SU-DHL-6 (cell line): ENCODE measurements around the gene CADM4.
"Not testable (repeated sequence)": the region's sequence is repeated elsewhere in the genome, so short reads cannot be mapped to it uniquely, and the experiment has no call there.

Experiments used
- H2AFZ ChIP-seq: fragments of 200-600 bp; sonication (generic); 2 replicates; pipeline ENCODE4 v1.6.1; 2014; ENCODE audit warnings: low read depth, mild to moderate bottlenecking, moderate library complexity, mixed read lengths, antibody characterized with exemption, low read length; ENCODE audit not compliant: severe bottlenecking
- H3F3A ChIP-seq: fragments of 200-600 bp; shearing (Covaris generic); 2 replicates; pipeline ENCODE4 v1.6.0; 2016; ENCODE audit warnings: antibody characterized with exemption, mild to moderate bottlenecking; ENCODE audit not compliant: insufficient read depth
- H3K27ac ChIP-seq: fragments of 200-600 bp; sonication (generic); 2 replicates; pipeline ENCODE4 v1.5.1; 2016; ENCODE audit warnings: low read depth, mild to moderate bottlenecking, low read length, moderate library complexity, mixed read lengths
- H3K27me3 ChIP-seq: fragments of 200-600 bp; sonication (generic), shearing (Covaris generic); 2 replicates; pipeline ENCODE4 v1.6.0; 2014; ENCODE audit warnings: mild to moderate bottlenecking, low read length
- H3K36me3 ChIP-seq: fragments of 200-600 bp; sonication (generic); 2 replicates; pipeline ENCODE4 v1.6.1; 2014; ENCODE audit warnings: mild to moderate bottlenecking, low read length, mixed read lengths
- H3K4me2 ChIP-seq: fragments of 300-600, 200-600 bp; shearing (Covaris generic), sonication (generic); 2 replicates; pipeline ENCODE4 v1.6.0; 2014; ENCODE audit warnings: low read length, low read depth, mild to moderate bottlenecking; ENCODE audit not compliant: poor library complexity, severe bottlenecking
- H3K4me3 ChIP-seq: fragments of 200-600 bp; sonication (generic); 2 replicates; pipeline ENCODE4 v1.5.1; 2014; ENCODE audit warnings: antibody characterized with exemption, low read length, mild to moderate bottlenecking, mixed read lengths; ENCODE audit not compliant: insufficient read depth, poor library complexity, severe bottlenecking
- H3K79me2 ChIP-seq: fragments of 200-600 bp; sonication (generic); 2 replicates; pipeline ENCODE4 v1.6.1; 2014; ENCODE audit warnings: mild to moderate bottlenecking, low read length, moderate library complexity; ENCODE audit not compliant: insufficient read depth
- H3K9ac ChIP-seq: fragments of 200-600 bp; sonication (generic); 2 replicates; pipeline ENCODE4 v1.7.0; 2014; ENCODE audit warnings: mild to moderate bottlenecking, low read length
- H3K9me2 ChIP-seq: fragments of 200-600 bp; sonication (generic); replicated peaks from 2 replicates; pipeline ENCODE4 v1.6.1; 2014; ENCODE audit warnings: low read length; ENCODE audit not compliant: insufficient read depth
- H3K9me3 ChIP-seq: fragments of 200-600 bp; sonication (generic); 2 replicates; pipeline ENCODE4 v1.6.1; 2014; ENCODE audit warnings: low read length, mixed read lengths; ENCODE audit not compliant: insufficient read depth
- H4K20me1 ChIP-seq: fragments of 200-600 bp; sonication (generic); 2 replicates; pipeline ENCODE4 v1.6.1; 2014; ENCODE audit warnings: low read depth, mild to moderate bottlenecking, antibody characterized with exemption, low read length, moderate library complexity, mixed read lengths
- CTCF ChIP-seq: fragments of 200-600 bp; sonication (generic); IDR thresholded peaks from one replicate; pipeline ENCODE4 v1.5.1; 2017; ENCODE audit warnings: antibody characterized with exemption, mild to moderate bottlenecking, low read length, moderate library complexity; ENCODE audit not compliant: insufficient read depth, poor library complexity, severe bottlenecking
- EZH2phosphoT487 ChIP-seq: fragments of 200-600 bp; sonication (generic), shearing (Covaris generic); conservative IDR thresholded peaks from 2 replicates; pipeline ENCODE4 v1.6.1; 2018; ENCODE audit warnings: mild to moderate bottlenecking, antibody characterized with exemption, low read length, moderate library complexity, mixed read lengths

The CADM4 gene

GRCh38 chr19:43651758-43652545 lies 12.3 kb upstream of the CADM4 start:
- TF ChIP-seq EZH2phosphoT487 = no peak
- peak; percentile 60 for TF ChIP-seq CTCF
- Histone ChIP-seq H3K4me2 (no peak overlapping the region), H4K20me1 (no peaks in the 10 kb centered on the region), H3K9me2 (no peaks in the 10 kb centered on the region), H3K36me3 (no peaks in the 10 kb centered on the region), H3K79me2 (no peaks in the 10 kb centered on the region), H3K9me3 (no peaks in the 10 kb centered on the region), H3K4me3 (no peak overlapping the region), H3K9ac (no peak overlapping the region), H3K27ac (no peak overlapping the region), H2AFZ (peak overlapping the region; percentile 77), H3K27me3 (no peaks in the 10 kb centered on the region), H3F3A (no peaks in the 10 kb centered on the region)

GRCh38 chr19:43650276-43650675 lies 10.6 kb upstream of the CADM4 start:
- not testable (repeated sequence) for H3K4me3 ChIP-seq, H4K20me1 ChIP-seq, H3K36me3 ChIP-seq

GRCh38 chr19:43649514-43649913 lies 9.9 kb upstream of the CADM4 start:
- Histone ChIP-seq H3K27ac (no peak overlapping the region), H3K36me3 (no peaks in the 10 kb centered on the region), H3F3A (no peaks in the 10 kb centered on the region), H3K9ac (no peak overlapping the region), H3K27me3 (no peaks in the 10 kb centered on the region), H2AFZ (no peak overlapping the region), H3K9me2 (no peaks in the 10 kb centered on the region), H3K79me2 (no peaks in the 10 kb centered on the region), H3K9me3 (no peaks in the 10 kb centered on the region), H3K4me3 (no peak overlapping the region), H3K4me2 (no peak overlapping the region), H4K20me1 (no peaks in the 10 kb centered on the region)
- TF ChIP-seq EZH2phosphoT487 (no peak), CTCF (no peak)

More at GRCh38 chr19:43650276-43650675, 10.6 kb upstream of the CADM4 start:
- not testable (repeated sequence) for H3K9me3 ChIP-seq, H3K27ac ChIP-seq, H2AFZ ChIP-seq, H3K79me2 ChIP-seq, H3K9ac ChIP-seq, H3F3A ChIP-seq, H3K27me3 ChIP-seq, H3K4me2 ChIP-seq, H3K9me2 ChIP-seq

- Histone ChIP-seq H2AFZ (no peak overlapping the region), H3K27ac (no peak overlapping the region), H3K79me2 (no peaks in the 10 kb centered on the region), H3K9me2 (no peaks in the 10 kb centered on the region), H3K27me3 (no peaks in the 10 kb centered on the region), H3K9ac (no peak overlapping the region), H3F3A (no peaks in the 10 kb centered on the region), H3K36me3 (no peaks in the 10 kb centered on the region), H3K4me2 (no peak overlapping the region), H3K9me3 (no peaks in the 10 kb centered on the region), H3K4me3 (no peak overlapping the region), H4K20me1 (no peaks in the 10 kb centered on the region)
- no peak for TF ChIP-seq EZH2phosphoT487
- TF ChIP-seq CTCF = no peak
Measured at GRCh38 chr19:43648633-43649032, 9.0 kb upstream of the CADM4 start.
